ENCODE results near the gene KCNG1. TPM values are rescaled to one million over a fixed set of nuclear protein-coding genes. Genes with fewer than 3 reads are reported as not detected.

The KCNG1 gene
- total and polyA plus RNA-seq, 2 of the 8 experiments (the other 6 are each of a cell fraction or from before 2014, with no cell fraction given): 16.0 to 18.0 TPM

DNA sequence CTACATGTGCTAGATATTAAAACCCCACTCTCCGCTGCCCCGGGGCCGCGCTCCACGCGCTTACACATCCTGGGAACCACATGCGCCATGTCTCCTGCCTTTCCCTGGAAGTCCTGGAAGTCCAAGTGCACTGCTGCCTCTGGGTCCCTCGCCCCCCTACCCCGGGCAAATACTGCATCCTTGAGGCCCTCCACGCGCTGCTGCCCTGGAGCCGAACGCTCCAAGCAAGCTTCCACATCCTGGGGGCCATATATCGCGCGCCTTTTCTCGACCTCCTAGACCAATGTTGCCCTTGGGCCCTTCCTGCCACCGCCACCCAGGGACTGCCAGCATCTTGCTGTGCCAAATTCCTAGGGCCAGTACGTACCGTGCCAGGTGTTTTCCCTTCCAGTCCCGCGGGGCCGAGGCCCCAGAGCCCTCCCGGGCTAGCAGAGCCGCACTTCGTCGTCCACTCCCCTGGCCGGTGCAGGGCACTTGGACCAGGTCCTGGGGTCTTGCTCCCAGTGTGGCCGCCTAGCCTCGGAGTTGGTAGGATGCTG lies 779 bp upstream of the KCNG1 start:
- Histone ChIP-seq H3K79me1 (ENCODE audit: low read depth, low read length) (no peaks in the 10 kb centered on the region), H3K4me1 (replicated peaks in 1 of 4; ENCODE audit: control insufficient read depth in 3 of 4, insufficient read depth in 4 of 4, low read length in 3 of 4) (peaks cover 13 to 36% (median 16%) of the 10 kb centered on the region in 4 experiments), H3K23ac (ENCODE audit: insufficient read length) (no peak overlapping the region), H2AK5ac (ENCODE audit: low read depth, low read length) (no peak overlapping the region), H2BK12ac (ENCODE audit: low read depth, low read length) (0 out of 2 replicates have a peak overlapping the region, but pooled peaks have one; percentile 39), H2BK15ac (ENCODE audit: low read length) (peak overlapping the region; percentile 77; the same call in 1 of the 2 replicates), H4K91ac (replicated peaks; ENCODE audit: insufficient read length, low read length) (no peak overlapping the region), H3K9ac (replicated peaks in 1 of 4; ENCODE audit: extremely low read depth in 1 of 4, low read depth in 3 of 4, low read length in 3 of 4) (no peak overlapping the region), H2BK20ac (ENCODE audit: low read length) (no peak overlapping the region), H3K23me2 (ENCODE audit: low read depth, low read length) (peaks cover 15% of the 10 kb centered on the region; the same call in 1 of the 2 replicates), H2BK5ac (ENCODE audit: low read depth, low read length) (no peak overlapping the region), H3K36me3 (ENCODE audit: control insufficient read depth in 2 of 4, insufficient read depth in 4 of 4, low read length in 3 of 4) (no peaks in the 10 kb centered on the region), H3K14ac (ENCODE audit: insufficient read length) (no peak overlapping the region), H2AFZ (ENCODE audit: low read length) (no peak overlapping the region), H4K5ac (ENCODE audit: insufficient read length, low read depth, low read length) (no peak overlapping the region), H3K27ac (ENCODE audit: low read depth, low read length) (no peak overlapping the region), H3K9me3 (ENCODE audit: insufficient read depth in 2 of 2, low read depth in 1 of 2, low read length in 1 of 2) (no peaks in the 10 kb centered on the region), H3K56ac (replicated peaks; ENCODE audit: insufficient read length, low read depth, low read length) (no peak overlapping the region), H3K79me2 (ENCODE audit: control insufficient read depth in 1 of 2, insufficient read depth in 2 of 2, low read length in 2 of 2) (no peaks in the 10 kb centered on the region; a peak in 1 of 4 replicates), H4K8ac (ENCODE audit: extremely low read depth, insufficient read depth, low read length) (peak overlapping the region; percentile 74; the same call in 1 of the 2 replicates), H3K4ac (replicated peaks; ENCODE audit: insufficient read length, low read depth, low read length) (no peak overlapping the region), H3K27me3 (replicated peaks in 1 of 4; ENCODE audit: control insufficient read depth in 3 of 4, extremely low read depth in 1 of 4, insufficient read depth in 3 of 4, low read length in 3 of 4) (peaks cover 11 to 36% (median 30%) of the 10 kb centered on the region in 4 experiments), H3K4me2 (ENCODE audit: insufficient read depth in 1 of 2, low read depth in 2 of 2, low read length in 2 of 2) (peak overlapping the region; percentile 74 to 96), H4K20me1 (replicated peaks in 1 of 2; ENCODE audit: control insufficient read depth in 1 of 2, insufficient read depth in 2 of 2, low read length in 2 of 2) (peaks cover 0 to 2% of the 10 kb centered on the region in 2 experiments), H3K4me3 (ENCODE audit: extremely low read depth in 1 of 4, insufficient read depth in 2 of 4, low read depth in 3 of 4, low read length in 4 of 4) (peak overlapping the region; percentile 56 to 75 (median 64)), H2BK120ac (replicated peaks; ENCODE audit: low read depth, low read length) (no peak overlapping the region), H3K18ac (ENCODE audit: extremely low read depth, low read length) (0 out of 2 replicates have a peak overlapping the region, but pooled peaks have one; percentile 26)
- FAIRE-seq (no peak), DNase-seq (ENCODE audit: low read depth in 1 of 2, low spot score in 2 of 2) (peak in 1 of 2 experiments; percentile 63)
- 51% methylated on average over 30 of the region's 30 CpGs; no CpG with 5 or more reads in 1 of the 2 experiments for WGBS, 2 experiments (ENCODE audit: extremely low coverage in 1 of 2, insufficient coverage in 1 of 2, insufficient read length in 1 of 2, insufficient replicate concordance in 2 of 2, low coverage in 1 of 2, low lambda C conversion rate in 2 of 2, missing lambda C conversion rate in 1 of 2)
- ChIA-PET CTCF (ENCODE audit: partially characterized antibody) (interaction anchor here (1.3 to 1.9 kb wide), 2 partner anchors 8 to 22 kb away, joined by 4 read pairs; no protein-coding TSS in a partner anchor), POLR2A (ENCODE audit: partially characterized antibody) (interaction anchor here (1.1 to 1.2 kb wide), 3 partner anchors 13 to 92 kb away, joined by 3 to 4 read pairs (median 3); partner anchors contain the start of gene ADNP)
- TF ChIP-seq SP1 (IDR thresholded peaks at IDR 0.05; ENCODE audit: low read depth, low read length): no peak
- no peak for TF ChIP-seq EP300 (IDR thresholded peaks at IDR 0.05; ENCODE audit: borderline replicate concordance in 1 of 2, low read depth in 2 of 2, low read length in 2 of 2)
- no peak for TF ChIP-seq CHD2 (IDR thresholded peaks at IDR 0.05; ENCODE audit: low read length)
- TF ChIP-seq, protein P1, sequence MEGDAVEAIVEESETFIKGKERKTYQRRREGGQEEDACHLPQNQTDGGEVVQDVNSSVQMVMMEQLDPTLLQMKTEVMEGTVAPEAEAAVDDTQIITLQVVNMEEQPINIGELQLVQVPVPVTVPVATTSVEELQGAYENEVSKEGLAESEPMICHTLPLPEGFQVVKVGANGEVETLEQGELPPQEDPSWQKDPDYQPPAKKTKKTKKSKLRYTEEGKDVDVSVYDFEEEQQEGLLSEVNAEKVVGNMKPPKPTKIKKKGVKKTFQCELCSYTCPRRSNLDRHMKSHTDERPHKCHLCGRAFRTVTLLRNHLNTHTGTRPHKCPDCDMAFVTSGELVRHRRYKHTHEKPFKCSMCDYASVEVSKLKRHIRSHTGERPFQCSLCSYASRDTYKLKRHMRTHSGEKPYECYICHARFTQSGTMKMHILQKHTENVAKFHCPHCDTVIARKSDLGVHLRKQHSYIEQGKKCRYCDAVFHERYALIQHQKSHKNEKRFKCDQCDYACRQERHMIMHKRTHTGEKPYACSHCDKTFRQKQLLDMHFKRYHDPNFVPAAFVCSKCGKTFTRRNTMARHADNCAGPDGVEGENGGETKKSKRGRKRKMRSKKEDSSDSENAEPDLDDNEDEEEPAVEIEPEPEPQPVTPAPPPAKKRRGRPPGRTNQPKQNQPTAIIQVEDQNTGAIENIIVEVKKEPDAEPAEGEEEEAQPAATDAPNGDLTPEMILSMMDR (IDR thresholded peaks at IDR 0.05; ENCODE audit: control extremely low read depth in 1 of 3, insufficient read depth in 1 of 3, low read depth in 1 of 3, low read length in 3 of 3): no peak
- no peak for TF ChIP-seq NRF1 (IDR thresholded peaks at IDR 0.05; ENCODE audit: low read depth, low read length)
- no peak for TF ChIP-seq RAD21 (IDR thresholded peaks at IDR 0.05 in 1 of 2, conservative IDR thresholded peaks at IDR 0.05 in 1 of 2; ENCODE audit: low read depth in 2 of 2, low read length in 2 of 2)
- TF ChIP-seq POLR2AphosphoS5 (IDR thresholded peaks at IDR 0.05; ENCODE audit: low read depth, low read length): no peak
- no peak for TF ChIP-seq ASH2L (IDR thresholded peaks at IDR 0.05; ENCODE audit: low read length)
- no peak for TF ChIP-seq SP4 (IDR thresholded peaks at IDR 0.05; ENCODE audit: low read length)
- TF ChIP-seq CBX8 (IDR thresholded peaks at IDR 0.05; ENCODE audit: borderline replicate concordance, low read depth, low read length): no peak

All from H1 (cell line).